SK-N-MC (cell line): Measurements from ENCODE around the gene RPL28.

Experiments used
- EZH2 ChIP-seq: fragments of 200-600 bp; sonication (generic); IDR thresholded peaks from one replicate; pipeline ENCODE4 v1.6.1; 2017; ENCODE audit warnings: antibody characterized with exemption
- FOXP2 ChIP-seq: optimal IDR thresholded peaks from 2 replicates; pipeline ENCODE3; 2011; ENCODE audit warnings: mild to moderate bottlenecking, moderate library complexity; ENCODE audit not compliant: insufficient read depth; ENCODE audit errors: extremely low read length, control extremely low read depth
- POLR2AphosphoS5 ChIP-seq: IDR thresholded peaks from 2 replicates; pipeline ENCODE4 v1.6.1; 2012; ENCODE audit warnings: mild to moderate bottlenecking, low read depth, low read length, borderline replicate concordance

DNA sequence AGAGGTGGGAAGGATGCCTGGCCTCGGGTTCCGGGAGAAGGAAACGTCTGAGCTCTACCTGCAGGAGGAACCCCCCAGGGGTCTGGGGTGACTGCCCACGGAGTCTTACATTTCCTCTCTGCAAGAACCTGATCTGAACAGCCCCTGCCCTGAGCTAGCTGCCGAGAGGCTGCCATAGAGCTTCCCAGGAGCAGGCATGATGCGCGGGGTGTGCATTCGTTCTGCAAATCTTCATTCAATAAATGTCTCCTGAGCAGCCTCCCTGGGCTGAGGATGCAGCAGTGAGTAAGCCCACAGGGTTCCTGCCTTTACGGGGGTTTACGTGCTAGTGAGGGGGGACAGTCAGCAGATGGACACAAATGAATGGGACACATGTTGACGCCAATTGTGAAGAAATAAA, 58.9 kb downstream of the RPL28 start:
- no peak for TF ChIP-seq EZH2
- no peak for TF ChIP-seq POLR2AphosphoS5
- no peak for TF ChIP-seq FOXP2
